IPS-18c (cell line): ENCODE measurements around the gene WDR33.

Experiments used
- H3K4me3 ChIP-seq: 2 replicates; pipeline ENCODE4 v1.7.0; 2013; ENCODE audit warnings: low read depth, mild to moderate bottlenecking, low read length, moderate library complexity; ENCODE audit not compliant: insufficient read depth
- H3K9me3 ChIP-seq: one replicate; pipeline ENCODE4 v1.6.1; 2013; ENCODE audit warnings: mild to moderate bottlenecking, low read length, moderate library complexity; ENCODE audit not compliant: control insufficient read depth, insufficient read depth

WDR33 gene

DNA sequence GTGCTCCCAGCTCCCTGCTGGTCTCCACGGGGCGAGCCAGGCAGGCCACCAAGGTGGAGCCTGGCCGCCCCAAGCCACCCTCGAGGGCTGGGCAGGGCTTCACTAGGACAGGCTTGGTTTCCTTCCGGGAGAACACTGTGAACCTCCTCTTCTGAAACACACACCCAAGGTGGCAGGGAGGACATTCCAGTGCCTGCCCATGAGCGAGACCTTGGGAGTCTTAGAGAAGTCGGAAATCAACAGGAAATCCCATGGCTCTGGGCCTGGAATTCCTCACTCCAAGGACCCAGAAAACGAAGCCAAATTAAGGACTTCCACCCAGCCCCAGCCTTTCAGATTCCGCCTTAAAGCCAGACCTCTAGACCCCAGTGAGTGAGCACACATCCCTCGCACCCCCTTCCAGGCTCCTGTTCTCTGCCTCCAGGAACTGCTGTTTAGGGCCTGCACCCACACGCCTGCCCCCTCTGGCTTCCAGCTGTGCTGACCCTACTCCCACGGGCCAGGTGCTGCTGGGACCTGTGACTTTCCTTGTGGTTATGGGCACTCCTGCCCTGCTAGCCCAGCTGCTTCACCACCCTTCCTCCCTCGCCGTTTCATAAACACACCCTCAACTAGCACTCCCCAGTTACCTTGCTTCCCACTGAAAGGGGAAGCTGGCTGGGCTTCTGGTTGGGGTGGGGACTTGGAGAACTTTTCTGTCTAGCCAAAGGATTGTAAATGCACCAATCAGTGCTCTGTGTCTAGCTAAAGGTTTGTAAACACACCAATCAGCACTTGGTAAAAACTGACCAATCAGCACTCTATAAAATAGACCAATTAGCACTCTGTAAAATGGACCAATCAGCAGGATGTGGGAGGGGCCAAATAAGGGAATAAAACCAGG is 151.3 kb downstream of the WDR33 start:
- Histone ChIP-seq H3K9me3 (no peaks in the 10 kb centered on the region), H3K4me3 (no peak overlapping the region)

DNA sequence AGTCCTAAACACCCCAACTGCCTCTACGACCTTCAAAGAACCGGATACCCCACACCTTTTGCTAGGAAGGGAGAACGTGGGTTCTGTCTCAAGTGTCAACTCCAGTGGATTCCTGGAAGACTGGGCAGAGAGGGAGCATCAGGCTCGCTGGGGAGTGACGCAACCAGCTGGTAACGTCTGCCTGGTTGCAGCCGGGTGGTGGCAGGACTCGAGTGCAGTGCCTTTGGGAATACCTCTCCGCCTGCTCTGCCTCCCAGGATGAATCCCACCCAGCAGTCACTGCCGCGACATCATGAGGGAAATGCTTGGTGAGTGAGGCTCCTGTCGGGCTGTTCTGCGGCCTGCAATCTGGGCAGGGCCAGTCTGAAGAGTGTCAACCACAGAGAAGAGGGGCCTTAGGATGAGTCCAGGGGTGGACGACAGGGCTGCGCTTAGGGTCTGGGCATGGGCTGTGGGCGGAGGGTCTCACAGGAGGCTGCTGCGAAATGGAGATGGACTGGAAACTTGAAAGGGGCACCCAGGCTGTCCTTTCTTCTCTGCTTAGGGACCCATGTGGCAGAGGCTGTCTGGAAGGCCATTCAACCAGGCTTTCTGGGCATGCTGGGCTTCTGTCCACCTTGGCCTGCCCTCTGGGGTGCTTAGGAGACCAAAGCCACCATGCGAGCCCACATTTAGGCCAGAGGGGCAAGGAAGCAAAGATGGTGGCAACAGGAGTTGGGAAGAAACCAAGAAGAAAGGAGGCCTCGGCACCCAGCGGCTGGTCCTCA is 152.1 kb downstream of the WDR33 start:
- no peak overlapping the region for H3K4me3 ChIP-seq
- H3K9me3 ChIP-seq: no peaks in the 10 kb centered on the region

DNA sequence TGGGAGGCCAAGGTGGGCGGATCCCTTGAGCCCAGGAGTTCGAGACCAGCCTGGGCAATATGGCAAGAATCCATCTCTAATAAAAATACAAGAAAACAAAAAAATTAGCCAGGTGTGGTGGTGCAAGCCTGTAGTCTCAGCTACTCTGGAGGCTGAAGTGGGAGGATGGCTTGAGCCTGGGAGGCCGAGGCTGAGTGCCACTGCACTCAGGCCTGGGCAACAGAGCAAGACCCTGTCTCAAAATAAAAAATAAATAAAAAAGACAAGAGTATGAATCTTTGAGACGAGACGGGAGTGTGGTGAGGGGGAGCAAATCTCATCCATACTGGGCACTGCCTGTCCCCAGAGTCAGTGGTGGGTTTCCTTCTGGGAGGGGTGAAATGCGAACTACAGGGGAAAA is 152.8 kb downstream of the WDR33 start:
- no peaks in the 10 kb centered on the region for H3K9me3 ChIP-seq
- H3K4me3 ChIP-seq: no peak overlapping the region

DNA sequence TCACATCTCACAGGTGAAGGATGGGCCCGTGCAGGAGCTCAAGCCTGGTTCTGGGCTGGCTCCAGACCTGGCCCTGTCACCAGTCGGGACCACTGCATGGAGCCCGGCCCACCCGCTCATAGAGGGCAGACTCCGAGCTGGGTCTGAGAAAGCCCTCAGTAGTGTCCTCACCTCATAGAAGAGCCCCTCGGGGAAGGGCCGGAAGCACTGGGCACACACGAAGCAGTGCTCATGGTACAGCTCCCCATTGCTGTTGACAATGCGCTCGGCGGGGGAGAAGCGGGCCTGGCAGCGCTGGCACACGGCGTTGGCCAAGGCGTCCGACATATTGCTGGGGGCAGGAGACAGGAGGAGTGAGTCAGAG is 153.8 kb downstream of the WDR33 start:
- Histone ChIP-seq H3K9me3 (no peaks in the 10 kb centered on the region), H3K4me3 (no peak overlapping the region)

DNA sequence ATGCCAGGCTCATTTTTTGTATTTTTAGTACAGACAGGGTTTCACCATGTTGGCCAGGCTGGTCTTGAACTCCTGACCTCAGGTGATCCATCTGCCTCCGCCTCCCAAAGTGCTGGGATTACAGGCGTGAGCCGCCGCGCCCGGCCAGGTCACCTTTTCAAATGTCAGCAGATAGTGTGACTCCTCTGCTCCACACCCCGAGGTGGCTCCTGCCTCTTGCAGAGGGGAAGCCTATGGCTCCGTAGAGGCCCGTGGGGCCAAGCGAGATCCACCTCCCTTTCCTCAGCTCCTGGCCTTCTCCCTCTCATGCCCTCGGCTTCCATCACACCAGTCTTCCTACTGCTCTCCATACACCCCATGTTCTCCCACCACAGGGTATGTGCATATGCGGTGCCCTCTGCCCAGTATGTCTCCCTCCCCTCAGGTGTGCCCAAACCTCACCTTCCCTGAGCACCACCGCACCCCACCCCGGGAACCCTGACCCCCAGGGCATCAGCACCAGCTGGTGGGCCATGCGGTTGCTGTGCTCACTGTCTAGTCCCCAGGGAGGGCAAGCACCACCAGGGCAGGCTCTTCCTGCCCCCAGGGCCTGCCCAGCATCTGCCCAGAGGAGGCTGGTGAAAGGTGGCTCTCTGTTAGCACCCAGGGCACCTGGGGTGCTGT is 154.3 kb downstream of the WDR33 start:
- Histone ChIP-seq H3K9me3 (no peaks in the 10 kb centered on the region), H3K4me3 (no peak overlapping the region)

DNA sequence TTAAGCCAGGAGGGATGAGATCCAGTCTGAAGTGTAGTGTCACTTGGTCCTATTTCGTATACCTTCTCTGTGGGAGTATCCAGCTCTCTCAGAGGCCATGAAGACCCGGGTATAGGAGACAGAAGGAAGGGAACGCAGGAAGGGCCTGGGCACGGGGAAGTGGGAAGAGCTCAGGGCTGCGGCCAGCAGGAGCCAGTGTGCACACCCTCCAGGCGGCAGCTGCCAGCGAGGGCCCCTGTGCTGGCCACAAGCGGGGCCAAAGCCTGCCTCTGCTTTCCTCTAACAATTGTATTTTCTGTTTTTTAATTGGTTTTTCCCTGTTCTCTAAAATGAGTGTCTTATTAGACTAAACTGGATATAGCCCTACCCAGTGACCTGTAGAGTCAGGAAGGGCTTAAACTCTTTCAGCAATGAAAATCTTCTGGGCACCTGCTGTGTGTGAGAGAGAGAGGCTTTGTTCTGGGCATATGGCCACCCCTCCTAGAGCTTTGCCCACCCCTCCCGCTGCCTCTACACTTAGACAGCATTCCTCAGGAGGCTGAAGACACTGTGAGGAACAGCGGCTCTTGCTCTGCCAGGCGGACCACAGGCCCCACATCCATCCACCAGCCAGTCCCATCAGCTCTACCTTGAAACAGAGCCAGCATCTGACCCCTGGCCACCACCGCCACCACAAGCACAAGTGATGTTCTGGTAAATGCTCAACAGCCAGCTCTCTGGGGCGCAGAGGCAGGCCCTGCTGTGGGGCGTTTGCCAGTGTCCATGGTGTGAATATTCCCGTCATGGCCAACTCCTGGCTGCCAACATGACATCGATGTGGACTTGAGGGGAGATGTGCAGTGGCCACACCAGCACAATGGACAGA is 155.5 kb downstream of the WDR33 start:
- H3K4me3 ChIP-seq: no peak overlapping the region
- H3K9me3 ChIP-seq: no peaks in the 10 kb centered on the region

DNA sequence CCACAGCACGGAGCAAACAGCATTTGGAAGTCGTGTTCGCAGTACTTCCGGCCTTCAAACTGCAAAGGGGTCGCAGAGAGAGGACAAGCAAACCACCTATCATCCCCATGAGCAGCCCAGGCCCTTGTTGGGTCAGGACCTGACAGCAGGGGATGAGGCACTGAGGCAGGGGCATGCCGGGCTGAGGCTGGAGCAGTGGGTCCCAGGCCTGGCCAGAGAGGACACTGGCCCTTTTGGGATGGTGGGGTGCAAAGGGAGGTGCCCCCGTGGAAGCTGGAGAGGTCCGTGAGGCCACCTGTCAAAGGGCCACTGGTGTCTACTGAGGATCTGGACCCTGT is 156.2 kb downstream of the WDR33 start:
- Histone ChIP-seq H3K4me3 (no peak overlapping the region), H3K9me3 (no peaks in the 10 kb centered on the region)

DNA sequence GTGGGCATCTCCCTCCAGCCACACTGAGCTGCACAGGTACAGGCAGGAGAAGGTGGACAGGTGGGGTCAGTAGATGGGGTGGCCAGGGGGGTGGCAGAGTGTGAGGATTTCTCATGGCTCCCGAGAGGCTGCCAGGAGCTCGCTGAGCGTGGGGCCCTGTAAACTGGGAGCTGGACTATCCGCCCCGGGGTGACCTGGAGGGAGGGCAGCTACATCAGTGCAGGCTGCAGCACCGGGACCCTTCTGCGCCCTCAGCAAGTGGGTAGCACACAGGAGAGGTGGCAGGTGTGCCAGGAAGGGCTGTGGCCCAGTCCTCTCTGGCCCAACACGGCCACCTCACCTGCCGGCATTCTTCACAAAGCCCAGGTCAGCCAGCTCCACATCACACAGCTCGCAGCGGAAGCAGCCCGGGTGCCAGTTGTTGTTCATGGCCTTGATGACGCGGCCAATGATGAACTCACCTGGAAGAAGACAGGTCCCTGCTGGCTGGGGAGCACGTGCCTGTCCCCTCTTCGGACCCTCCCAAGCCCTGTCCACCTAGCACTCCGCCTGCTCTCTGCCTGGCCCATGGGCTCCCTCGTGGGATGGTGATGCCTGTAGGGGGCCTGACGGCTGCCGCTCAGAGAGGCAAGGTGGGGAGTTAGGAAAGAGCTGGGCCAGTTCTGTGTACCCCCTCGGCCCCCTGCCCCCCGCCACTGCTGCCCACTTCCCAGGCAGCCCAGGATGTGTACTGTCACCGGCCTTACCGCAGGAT is 156.7 kb downstream of the WDR33 start:
- Histone ChIP-seq H3K4me3 (no peak overlapping the region), H3K9me3 (no peaks in the 10 kb centered on the region)

DNA sequence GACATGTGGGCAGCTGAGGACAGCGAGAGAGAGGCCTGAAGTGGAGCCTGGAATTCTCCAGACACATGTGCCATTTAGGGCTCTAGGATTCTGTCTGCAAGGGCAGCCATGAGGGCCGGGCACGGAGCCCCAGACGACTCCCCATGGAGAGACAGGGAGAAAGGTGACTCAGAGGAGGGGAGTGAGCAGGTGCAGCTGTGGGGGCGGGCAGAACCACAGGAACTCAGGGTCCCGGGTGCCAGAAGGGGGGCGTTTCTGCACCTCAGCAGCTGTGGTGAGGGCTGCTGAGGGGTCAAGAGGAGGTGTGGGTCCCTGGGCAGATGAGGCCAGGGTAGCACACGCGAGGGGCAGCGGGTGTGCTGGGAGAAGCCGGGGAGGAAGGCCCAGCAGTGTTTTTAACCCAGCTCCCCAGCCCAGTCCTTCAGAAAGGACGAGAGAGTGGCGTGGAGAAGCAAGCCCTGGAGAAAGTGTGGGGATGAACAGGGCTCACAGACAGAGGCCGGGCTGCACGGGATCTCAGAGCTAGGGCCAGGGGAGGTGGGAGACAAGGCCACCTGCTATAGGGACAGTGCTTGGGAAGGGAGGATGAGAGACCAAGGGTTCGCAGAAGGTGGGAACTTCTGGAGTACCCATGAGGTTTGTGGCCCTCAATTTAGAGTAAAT is 157.4 kb downstream of the WDR33 start:
- H3K4me3 ChIP-seq: no peak overlapping the region
- H3K9me3 ChIP-seq: no peaks in the 10 kb centered on the region

DNA sequence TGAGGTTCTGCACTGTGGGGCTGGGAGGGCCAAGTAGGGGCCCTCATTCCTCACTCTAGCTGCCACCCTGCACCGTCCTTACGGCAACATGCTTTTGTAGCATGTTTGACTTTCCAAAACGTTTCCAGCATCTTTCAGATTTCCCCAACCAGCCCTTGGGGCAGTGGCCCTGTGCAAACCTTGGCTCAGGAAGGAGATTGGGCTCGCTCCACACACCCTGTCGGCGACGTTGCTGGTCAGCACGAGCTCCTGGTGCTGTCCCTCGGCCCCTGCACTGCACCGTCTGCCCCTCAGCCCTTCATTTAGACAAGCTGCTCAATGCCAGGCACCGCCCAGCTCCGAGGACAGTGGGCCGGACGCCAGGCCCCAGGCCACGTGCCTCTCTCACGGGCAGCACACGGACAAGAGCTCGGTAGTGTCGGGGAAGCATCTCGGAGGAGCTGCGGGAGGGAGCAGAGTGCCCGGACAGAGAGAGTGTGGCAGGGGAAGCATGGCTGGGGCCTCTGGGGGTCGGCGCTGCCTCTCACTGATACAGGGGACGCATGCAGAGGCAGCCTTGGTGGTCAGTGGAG is 158.1 kb downstream of the WDR33 start:
- Histone ChIP-seq H3K4me3 (no peak overlapping the region), H3K9me3 (no peaks in the 10 kb centered on the region)

DNA sequence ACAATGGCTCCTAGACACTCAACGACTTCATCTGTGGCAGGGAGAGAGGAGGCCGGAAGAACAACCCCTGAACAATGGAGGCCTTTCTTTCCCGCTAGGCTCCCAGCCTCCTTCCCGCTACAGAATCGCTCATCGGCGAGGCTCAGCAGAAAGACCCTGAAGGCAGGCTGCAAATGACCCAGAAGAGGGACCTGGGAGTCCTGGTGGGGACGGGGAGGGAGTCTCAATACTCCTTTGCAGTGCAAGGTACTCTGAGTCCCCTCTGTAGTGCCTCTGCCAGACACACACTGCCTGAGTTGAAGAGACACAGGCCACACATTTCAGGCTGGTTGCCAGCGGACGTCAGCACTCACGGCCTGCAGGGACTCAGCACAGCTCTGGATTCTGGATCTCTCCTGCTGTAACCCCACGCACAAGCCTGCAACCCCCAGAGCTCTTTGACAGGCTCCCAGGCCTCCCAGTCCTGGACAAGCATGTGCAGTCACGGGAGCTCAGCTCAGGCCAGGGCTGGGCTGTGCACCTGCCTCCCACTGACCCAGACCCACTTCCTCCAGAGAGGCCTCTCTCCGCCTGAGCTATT is 158.9 kb downstream of the WDR33 start:
- H3K4me3 ChIP-seq: no peak overlapping the region
- no peaks in the 10 kb centered on the region for H3K9me3 ChIP-seq

DNA sequence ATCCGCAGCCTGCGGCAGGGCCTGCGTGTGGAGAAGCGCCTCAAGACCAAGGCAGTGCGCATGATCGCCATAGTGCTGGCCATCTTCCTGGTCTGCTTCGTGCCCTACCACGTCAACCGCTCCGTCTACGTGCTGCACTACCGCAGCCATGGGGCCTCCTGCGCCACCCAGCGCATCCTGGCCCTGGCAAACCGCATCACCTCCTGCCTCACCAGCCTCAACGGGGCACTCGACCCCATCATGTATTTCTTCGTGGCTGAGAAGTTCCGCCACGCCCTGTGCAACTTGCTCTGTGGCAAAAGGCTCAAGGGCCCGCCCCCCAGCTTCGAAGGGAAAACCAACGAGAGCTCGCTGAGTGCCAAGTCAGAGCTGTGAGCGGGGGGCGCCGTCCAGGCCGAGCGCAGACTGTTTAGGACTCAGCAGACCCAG is 159.6 kb downstream of the WDR33 start:
- no peaks in the 10 kb centered on the region for H3K9me3 ChIP-seq
- H3K4me3 ChIP-seq: no peak overlapping the region
